ENCODE data around the gene MYEF2.

GRCh38 chr15:48097264-48097663, 80.8 kb downstream of the MYEF2 start:
- TF ChIP-seq CTCF (conservative IDR thresholded peaks at IDR 0.05; ENCODE audit: low read depth, low read length) (no peak), EZH2 (IDR thresholded peaks at IDR 0.05; ENCODE audit: low read length, unreplicated experiment) (no peak), EZH2phosphoT487 (IDR thresholded peaks at IDR 0.05; ENCODE audit: borderline replicate concordance, low read length) (no peak)
